D721Med (cell line): Measurements from ENCODE around the gene AAR2.

Experiments used
- DNase-seq: peaks from one replicate; pipeline ENCODE4 v3.0.0; 2011; ENCODE audit warnings: low spot score; ENCODE audit not compliant: insufficient read length
- FAIRE-seq: peaks from 2 replicates; lab custom pipeline; 2011; peaks lifted over from hg19 to GRCh38; lab: Jason Lieb, UNC
- TF ChIP-seq, protein P1 (sequence below): IDR thresholded peaks from 2 replicates; pipeline ENCODE4 v1.5.1; 2012; ENCODE audit warnings: mild to moderate bottlenecking, control low read depth; ENCODE audit not compliant: insufficient read depth; ENCODE audit errors: missing control alignments

The AAR2 gene

GRCh38 chr20:36298795-36299339, 62.6 kb downstream of the AAR2 start:
- DNase-seq (no peak), FAIRE-seq (no peak)
- TF ChIP-seq, protein P1, sequence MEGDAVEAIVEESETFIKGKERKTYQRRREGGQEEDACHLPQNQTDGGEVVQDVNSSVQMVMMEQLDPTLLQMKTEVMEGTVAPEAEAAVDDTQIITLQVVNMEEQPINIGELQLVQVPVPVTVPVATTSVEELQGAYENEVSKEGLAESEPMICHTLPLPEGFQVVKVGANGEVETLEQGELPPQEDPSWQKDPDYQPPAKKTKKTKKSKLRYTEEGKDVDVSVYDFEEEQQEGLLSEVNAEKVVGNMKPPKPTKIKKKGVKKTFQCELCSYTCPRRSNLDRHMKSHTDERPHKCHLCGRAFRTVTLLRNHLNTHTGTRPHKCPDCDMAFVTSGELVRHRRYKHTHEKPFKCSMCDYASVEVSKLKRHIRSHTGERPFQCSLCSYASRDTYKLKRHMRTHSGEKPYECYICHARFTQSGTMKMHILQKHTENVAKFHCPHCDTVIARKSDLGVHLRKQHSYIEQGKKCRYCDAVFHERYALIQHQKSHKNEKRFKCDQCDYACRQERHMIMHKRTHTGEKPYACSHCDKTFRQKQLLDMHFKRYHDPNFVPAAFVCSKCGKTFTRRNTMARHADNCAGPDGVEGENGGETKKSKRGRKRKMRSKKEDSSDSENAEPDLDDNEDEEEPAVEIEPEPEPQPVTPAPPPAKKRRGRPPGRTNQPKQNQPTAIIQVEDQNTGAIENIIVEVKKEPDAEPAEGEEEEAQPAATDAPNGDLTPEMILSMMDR: no peak

DNA sequence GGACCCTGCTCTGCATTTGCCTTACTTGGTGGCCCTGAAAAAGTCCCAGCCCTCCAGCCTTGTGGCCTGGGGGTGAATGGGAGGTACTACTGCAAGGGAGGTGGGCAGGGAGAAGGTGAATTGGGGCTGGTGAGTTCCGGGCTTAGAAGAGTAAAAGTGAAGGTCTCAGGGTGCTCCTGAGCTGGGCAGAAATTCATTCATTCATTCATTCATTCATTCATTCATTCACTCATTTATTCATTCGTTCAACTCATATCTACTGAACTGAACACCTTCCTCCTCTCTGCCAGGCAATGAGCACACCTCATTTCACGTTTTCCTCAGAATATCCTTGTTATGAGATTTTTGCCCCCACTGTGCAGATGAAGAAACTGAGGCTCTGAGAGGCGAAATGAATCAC, 63.2 kb downstream of the AAR2 start:
- no peak for FAIRE-seq
- TF ChIP-seq, protein P1: no peak
- DNase-seq: no peak

- no peak for FAIRE-seq
These were observed 65.3 kb downstream of the AAR2 start for GRCh38 chr20:36301359-36302119.

GRCh38 chr20:36303020-36303595, 66.8 kb downstream of the AAR2 start:
- no peak for FAIRE-seq
- DNase-seq: no peak
- TF ChIP-seq, protein P1: no peak

More at GRCh38 chr20:36301359-36302119, 65.3 kb downstream of the AAR2 start:
- DNase-seq: no peak
- TF ChIP-seq, protein P1: no peak

DNA sequence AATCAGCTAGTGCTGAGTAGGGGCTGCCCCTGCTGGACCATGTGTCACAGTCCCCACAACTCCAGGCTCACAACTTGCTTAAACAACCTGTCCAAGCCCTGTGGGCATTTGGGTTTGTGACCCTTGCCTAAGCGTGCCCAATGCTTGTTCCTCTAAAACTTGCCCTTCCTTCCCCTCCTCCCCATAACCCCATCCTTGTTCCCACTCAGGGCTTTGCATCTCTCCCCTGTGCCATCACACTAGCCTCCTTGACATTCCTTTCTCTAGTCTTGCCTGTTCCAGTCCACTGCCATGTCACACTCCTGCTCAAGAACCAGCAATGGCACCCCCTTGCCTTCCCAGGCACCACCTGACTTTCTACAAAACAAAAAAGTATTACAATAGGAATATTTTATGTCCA, 67.6 kb downstream of the AAR2 start:
- no peak for DNase-seq
- TF ChIP-seq, protein P1: no peak
- no peak for FAIRE-seq

GRCh38 chr20:36304786-36305495, 68.7 kb downstream of the AAR2 start:
- no peak for FAIRE-seq
- TF ChIP-seq, protein P1: no peak

More at GRCh38 chr20:36304786-36305495, 68.7 kb downstream of the AAR2 start:
- no peak for DNase-seq
